Activated CD4-positive, CD25-positive, alpha-beta regulatory T cell (primary cell): ENCODE data around the gene CMA1.
"Not testable (repeated sequence)": the region's sequence is repeated elsewhere in the genome, so short reads cannot be mapped to it uniquely, and the experiment has no call there.

Experiments used
- DNase-seq, 4 experiments: peaks; one replicate each; lab custom pipeline; 2025; lab: John Stamatoyannopoulos, UW

CMA1 gene

DNA sequence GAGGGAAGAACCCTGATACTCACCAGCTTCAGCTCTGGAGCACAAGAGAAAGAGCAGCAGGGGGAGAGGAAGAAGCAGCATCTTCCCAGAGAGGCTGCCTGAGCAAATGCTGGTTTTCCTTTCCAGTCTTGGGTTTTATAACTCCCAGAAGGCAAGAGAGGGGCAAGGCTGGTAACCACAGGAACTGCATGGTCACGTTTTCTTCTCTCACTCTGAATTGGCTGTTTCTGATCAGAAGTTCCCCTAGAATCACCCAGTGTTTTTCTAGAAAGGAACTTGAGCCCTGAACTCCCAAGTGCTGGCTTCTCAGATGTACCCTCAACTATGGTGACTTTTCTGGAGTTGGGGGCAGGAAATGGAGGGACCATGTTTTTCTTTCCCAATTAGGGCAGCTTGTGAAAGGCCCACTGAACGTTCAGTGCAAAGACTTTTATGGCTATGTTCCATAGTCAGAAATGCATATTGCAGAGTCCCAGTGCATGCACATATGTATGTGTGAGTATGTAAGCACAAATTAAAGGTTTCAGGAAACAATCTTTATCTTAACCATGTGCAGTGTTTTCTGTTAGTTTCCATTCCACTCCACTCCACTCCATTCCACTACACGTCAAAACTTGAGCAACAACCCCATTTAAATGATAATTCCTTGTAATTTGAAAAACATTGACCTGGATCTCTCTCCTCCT lies at the start of gene CMA1:
CMA1 (minus strand) TSS at position 111 of the 686 bp plus-strand sequence; CDS start at position 81, 30 bp downstream.
- DNase-seq, result no peak

- no peak for DNase-seq
Measured at GRCh38 chr14:24556756-24557155, 48.7 kb upstream of the CMA1 start.

DNA sequence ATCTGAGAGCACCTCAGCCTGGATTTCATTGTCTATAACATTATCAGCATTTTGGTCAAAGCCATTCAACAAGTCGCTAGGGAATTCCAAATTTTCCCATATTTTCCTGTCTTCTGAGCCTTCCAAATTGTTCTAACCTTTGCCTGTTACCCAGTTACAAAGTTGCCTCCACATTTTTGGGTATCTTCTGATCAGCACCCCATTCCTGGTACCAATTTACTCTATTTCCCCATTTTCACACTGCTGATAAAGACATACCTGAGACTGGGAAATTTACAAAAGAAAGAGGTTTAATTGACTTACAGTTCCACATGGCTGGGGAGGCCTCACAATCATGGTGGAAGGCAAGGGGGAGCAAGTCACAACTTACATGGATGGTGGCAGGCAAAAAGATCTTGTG lies 41.0 kb upstream of the CMA1 start:
- DNase-seq, result not testable (repeated sequence)

- no peak for DNase-seq
Measured at GRCh38 chr14:24542346-24542936, 34.4 kb upstream of the CMA1 start.

GRCh38 chr14:24535737-24536136 lies 27.7 kb upstream of the CMA1 start:
- DNase-seq, result no peak

- DNase-seq, result no peak
Measured at GRCh38 chr14:24534286-24534685, 26.2 kb upstream of the CMA1 start.

DNA sequence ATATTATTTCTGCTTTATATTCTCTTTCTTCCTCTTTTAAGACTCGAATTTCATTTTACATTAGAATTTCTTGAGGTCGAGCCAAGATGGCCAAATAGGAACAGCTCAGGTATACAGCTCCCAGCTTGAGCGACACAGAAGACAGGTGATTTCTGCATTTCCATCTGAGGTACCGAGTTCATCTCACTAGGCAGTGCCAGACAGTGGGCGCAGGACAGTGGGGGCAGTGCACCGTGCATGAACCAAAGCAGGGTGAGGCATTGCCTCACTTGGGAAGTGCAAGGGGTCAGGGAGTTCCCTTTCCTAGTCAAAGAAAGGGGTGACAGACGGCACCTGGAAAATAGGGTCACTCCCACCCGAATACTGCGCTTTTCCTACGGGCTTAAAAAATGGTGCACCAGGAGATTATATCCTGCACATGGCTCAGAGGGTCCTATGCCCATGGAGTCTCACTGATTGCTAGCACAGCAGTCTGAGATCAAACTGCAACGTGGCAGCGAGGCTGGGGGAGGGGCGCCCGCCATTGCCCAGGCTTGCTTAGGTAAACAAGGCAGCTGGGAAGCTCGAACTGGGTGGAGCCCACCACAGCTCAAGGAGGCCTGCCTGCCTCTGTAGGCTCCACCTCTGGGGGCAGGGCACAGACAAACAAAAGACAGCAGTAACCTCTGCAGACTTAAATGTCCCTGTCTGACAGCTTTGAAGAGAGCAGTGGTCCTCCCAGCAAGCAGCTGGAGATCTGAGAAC lies 18.0 kb upstream of the CMA1 start:
- DNase-seq, result not testable (repeated sequence)

DNA sequence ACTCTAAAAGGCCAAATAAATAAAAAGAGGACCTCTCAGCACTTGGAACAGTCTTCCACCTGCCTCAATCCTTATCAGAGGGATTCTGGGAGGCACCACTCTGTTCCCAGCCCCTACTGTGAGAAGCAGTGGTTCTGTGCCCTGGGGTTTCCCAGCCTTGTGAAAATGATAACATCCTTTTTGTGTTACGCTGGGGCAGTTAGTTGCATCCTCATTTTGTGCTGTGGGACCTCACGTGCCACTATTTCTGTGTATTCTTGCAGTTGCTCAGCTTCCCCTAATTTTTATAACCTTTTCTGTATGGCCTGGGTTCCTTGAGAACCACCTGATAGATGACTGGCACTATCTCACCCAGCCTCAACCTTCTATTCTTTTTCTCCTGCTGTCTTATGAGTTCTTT lies 10.8 kb upstream of the CMA1 start:
- DNase-seq, result no peak

DNA sequence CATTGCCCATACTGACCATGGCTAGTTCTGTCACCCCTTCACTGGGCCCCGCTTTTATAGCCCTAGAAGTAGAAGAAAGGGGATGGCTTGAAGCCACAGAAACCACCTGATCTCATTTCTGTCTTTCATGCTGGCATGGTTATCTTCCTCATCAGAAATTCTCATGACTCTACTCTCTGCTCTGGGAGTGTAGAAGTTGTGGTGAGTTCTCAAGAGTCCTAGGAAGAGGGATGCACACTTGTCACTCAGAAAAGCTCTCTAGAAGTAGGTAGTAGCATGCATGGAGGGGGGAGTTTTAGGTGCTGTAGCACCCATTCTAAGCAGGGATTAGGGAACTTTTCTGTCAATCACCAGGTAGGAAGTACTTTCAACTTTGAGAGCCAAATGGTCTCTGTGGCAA lies 6.1 kb upstream of the CMA1 start:
- DNase-seq, result no peak

- no peak for DNase-seq
Measured at GRCh38 chr14:24513009-24513408, 4.9 kb upstream of the CMA1 start.

GRCh38 chr14:24506443-24506842 lies 1.6 kb downstream of the CMA1 start:
- DNase-seq, result no peak

DNA sequence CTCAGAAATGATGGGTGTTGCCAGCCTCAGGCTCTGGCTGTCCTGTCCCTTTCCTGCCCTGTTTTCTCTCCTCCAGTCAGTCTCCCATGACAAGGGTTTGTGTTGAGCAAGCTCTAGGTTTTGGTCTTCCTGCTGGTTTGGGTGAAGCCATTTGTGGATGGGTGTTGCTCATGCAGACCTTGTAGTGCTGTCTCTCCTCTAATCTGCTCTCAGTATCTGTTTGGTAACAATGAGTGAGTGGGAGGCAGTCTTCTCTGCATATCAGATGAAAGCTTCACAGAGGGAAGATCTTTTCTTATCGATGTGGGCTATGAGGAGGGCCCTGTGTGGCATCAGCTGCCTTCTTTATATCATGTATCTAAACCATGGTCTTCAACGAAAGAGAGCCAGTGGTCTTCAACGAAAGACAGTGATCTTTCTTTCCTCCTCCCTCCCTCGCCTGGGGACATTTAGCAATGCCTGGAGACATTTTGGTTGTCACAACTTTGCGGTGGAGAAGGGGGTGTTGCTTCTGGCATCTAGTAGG lies 3.6 kb downstream of the CMA1 start:
- no peak for DNase-seq

GRCh38 chr14:24491586-24492408 lies 16.3 kb downstream of the CMA1 start:
- not testable (repeated sequence) for DNase-seq

DNA sequence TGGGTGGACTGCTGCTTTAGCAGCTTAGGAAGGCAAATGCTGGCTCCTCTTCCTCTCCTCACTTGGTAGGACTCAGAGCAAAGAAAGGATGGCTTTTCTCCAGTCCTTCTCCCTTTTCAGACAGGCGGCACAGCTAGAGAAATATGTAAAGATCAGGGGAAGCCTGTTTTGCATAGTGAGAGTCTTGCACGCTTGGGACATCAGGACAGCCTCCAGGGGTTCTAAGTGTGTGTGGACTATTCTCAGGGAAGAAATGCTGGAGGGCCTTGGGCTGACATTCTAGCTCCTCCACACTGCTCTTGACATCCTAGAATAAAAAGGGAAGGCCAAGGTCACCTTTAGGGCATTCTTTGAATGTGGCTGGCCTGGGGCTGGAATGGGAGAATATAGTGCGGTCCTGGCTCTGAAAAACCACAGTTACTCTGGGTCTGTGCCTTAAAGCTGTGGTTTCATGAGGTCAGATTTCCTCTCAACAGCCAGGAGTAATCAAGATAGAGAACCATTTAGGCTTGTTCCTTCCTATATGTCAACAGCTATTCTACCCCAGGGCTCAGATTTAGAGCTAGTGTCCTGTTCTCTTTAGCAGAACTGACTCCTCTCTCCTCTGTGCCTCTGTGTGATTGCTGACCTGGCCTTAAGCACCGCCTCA lies 24.3 kb downstream of the CMA1 start:
- no peak for DNase-seq

DNA sequence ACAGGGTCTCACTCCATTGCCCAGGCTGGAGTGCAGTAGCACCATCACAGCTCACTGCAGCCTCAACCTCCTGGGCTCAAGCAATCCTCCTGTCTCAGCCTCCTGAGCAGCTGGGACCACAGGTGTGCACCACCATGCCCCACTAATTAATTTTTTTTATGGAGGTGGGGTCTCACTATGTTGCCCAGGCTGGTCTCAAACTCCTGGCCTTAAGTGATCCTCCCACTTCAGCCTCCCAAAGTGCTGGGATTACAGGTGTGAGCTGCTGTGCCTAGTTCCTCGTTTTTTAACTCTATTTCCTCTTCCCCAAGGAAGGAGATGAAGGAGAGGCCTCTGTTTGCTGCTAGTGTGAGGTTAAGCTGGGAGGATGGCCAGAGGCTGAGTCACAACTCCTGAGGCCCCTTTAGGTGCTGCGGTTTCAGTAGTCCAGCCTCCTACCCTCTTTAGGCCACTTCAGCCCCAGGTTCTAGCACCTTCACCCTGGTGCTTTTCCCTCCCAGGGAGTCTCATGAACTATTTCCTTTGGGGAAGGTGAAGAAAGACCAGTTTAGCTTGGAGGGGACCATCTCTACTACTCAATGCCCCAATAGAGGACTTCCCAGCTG lies 25.3 kb downstream of the CMA1 start:
- not testable (repeated sequence) for DNase-seq

GRCh38 chr14:24481622-24482324 lies 26.3 kb downstream of the CMA1 start:
- DNase-seq, result no peak

- DNase-seq, result not testable (repeated sequence)
Measured at GRCh38 chr14:24479999-24480398, 28.1 kb downstream of the CMA1 start.

- no peak for DNase-seq
Measured at GRCh38 chr14:24475261-24475660, 32.8 kb downstream of the CMA1 start.

GRCh38 chr14:24473211-24473610 lies 34.9 kb downstream of the CMA1 start:
- DNase-seq, result no peak

DNA sequence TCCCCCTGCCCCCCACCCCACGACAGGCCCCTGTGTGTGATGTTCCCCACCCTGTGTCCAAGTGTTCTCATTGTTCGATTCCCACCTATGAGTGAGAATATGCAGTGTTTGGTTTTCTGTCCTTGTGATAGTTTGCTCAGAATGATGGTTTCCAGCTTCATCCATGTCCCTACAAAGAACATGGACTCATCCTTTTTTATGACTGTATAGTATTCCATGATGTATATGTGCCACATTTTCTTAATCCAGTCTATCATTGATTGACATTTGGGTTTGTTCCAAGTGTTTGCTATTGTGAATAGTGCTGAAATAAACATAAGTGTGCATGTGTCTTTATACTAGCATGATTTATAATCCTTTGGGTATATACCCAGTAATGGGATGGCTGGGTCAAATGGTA lies 37.6 kb downstream of the CMA1 start:
- not testable (repeated sequence) for DNase-seq
